Activated B cell treated with CpG ODN at 0.5 μM for 24 hours (primary cell): ENCODE measurements around the gene CDCA4. TPM values are rescaled to one million over a fixed set of nuclear protein-coding genes. Genes with fewer than 3 reads are reported as not detected.
"Not testable (repeated sequence)": the region's sequence is repeated elsewhere in the genome, so short reads cannot be mapped to it uniquely, and the experiment has no call there.

ENCODE experiments used
- ATAC-seq: fragments of 200-7000 bp; cut with Tn5 transposase; one replicate; pipeline ENCODE4 v1.10.0; 2021; ENCODE audit warnings: low read depth, mild to moderate bottlenecking, moderate library complexity
- CTCF ChIA-PET: fragments of 350-600 bp; sonication (Branson Sonifier 250); formaldehyde crosslinking; loops from one replicate; lab custom pipeline; 2021; ENCODE audit warnings: antibody characterized with exemption; lab: Charles Lee
- POLR2A ChIA-PET: fragments of 350-600 bp; sonication (Branson Sonifier 250); formaldehyde crosslinking; loops from one replicate; lab custom pipeline; 2021; ENCODE audit warnings: antibody characterized with exemption; lab: Charles Lee
- DNase-seq: peaks from one replicate; pipeline ENCODE4 v3.0.0; 2022
- H3K27ac Mint-ChIP-seq: one replicate; pipeline ENCODE4 v1.8.0; 2020; ENCODE audit warnings: mixed read lengths
- H3K27me3 Mint-ChIP-seq: one replicate; pipeline ENCODE4 v1.8.0; 2021; ENCODE audit warnings: mixed read lengths
- H3K36me3 Mint-ChIP-seq: one replicate; pipeline ENCODE4 v1.8.0; 2021; ENCODE audit warnings: low read depth, mixed read lengths
- H3K4me1 Mint-ChIP-seq: one replicate; pipeline ENCODE4 v1.8.0; 2021; ENCODE audit warnings: mixed read lengths
- H3K4me3 Mint-ChIP-seq: one replicate; pipeline ENCODE4 v1.8.0; 2020; ENCODE audit warnings: mild to moderate bottlenecking, mixed read lengths
- H3K9me3 Mint-ChIP-seq: one replicate; pipeline ENCODE4 v1.8.0; 2020; ENCODE audit warnings: mixed read lengths
- intact Hi-C: fragments of 100-400 bp; cut with micrococcal nuclease; formaldehyde crosslinking; loops from one replicate; pipeline ENCODE4 v1.15.1; 2024
- total RNA-seq: library from RNA; stranded (reverse); gene quantifications from 2 replicates; pipeline ENCODE4 v1.2.3, GENCODE V29; 2022
- TF ChIP-seq, protein P1 (sequence below): fragments of 200-600 bp; IDR thresholded peaks from one replicate; pipeline ENCODE4 v1.8.0; 2022; ENCODE audit warnings: antibody characterized with exemption, mild to moderate bottlenecking

CDCA4 gene
- total RNA-seq, 1 donor from 2014 or later, result 13.6 TPM

DNA sequence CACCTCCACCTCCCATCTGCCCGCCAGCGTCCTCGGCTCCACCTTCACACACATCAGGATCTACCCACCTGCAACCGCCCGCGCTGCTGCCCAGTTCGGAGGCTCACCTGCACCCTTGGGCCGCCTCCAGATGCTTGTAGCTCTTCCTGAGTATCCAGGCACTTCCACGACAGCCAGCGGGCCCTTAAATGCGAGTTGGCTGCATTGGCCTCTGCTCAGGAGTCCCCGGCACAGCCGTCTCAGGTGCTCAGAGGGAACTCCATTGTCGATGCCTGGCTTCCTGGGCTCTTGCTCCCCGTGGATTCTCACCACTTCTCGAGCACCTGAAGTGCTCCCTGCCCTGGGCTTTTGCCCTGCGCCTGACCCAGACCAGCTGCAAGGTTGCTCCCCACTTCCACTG is 21.9 kb upstream of the CDCA4 start:
- Mint-ChIP-seq H3K36me3 (peaks cover 2% of the 10 kb centered on the region), H3K27ac (no peak overlapping the region), H3K4me3 (no peak overlapping the region), H3K9me3 (no peaks in the 10 kb centered on the region), H3K27me3 (no peaks in the 10 kb centered on the region), H3K4me1 (peaks cover 11% of the 10 kb centered on the region)
- no peak for ATAC-seq
- TF ChIP-seq, protein P1, sequence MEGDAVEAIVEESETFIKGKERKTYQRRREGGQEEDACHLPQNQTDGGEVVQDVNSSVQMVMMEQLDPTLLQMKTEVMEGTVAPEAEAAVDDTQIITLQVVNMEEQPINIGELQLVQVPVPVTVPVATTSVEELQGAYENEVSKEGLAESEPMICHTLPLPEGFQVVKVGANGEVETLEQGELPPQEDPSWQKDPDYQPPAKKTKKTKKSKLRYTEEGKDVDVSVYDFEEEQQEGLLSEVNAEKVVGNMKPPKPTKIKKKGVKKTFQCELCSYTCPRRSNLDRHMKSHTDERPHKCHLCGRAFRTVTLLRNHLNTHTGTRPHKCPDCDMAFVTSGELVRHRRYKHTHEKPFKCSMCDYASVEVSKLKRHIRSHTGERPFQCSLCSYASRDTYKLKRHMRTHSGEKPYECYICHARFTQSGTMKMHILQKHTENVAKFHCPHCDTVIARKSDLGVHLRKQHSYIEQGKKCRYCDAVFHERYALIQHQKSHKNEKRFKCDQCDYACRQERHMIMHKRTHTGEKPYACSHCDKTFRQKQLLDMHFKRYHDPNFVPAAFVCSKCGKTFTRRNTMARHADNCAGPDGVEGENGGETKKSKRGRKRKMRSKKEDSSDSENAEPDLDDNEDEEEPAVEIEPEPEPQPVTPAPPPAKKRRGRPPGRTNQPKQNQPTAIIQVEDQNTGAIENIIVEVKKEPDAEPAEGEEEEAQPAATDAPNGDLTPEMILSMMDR, result no peak
- ChIA-PET CTCF (interaction anchor here (4.6 kb wide), 1 partner anchor 68 kb away, joined by 71 read pairs; no protein-coding TSS in a partner anchor), POLR2A (interaction anchor here (0.6 to 1.3 kb wide), 2 partner anchors 10 to 57 kb away, joined by 4 to 6 read pairs; partner anchors contain the start of gene CLBA1)
- DNase-seq, result no peak
- intact Hi-C loops, result no loop called here

DNA sequence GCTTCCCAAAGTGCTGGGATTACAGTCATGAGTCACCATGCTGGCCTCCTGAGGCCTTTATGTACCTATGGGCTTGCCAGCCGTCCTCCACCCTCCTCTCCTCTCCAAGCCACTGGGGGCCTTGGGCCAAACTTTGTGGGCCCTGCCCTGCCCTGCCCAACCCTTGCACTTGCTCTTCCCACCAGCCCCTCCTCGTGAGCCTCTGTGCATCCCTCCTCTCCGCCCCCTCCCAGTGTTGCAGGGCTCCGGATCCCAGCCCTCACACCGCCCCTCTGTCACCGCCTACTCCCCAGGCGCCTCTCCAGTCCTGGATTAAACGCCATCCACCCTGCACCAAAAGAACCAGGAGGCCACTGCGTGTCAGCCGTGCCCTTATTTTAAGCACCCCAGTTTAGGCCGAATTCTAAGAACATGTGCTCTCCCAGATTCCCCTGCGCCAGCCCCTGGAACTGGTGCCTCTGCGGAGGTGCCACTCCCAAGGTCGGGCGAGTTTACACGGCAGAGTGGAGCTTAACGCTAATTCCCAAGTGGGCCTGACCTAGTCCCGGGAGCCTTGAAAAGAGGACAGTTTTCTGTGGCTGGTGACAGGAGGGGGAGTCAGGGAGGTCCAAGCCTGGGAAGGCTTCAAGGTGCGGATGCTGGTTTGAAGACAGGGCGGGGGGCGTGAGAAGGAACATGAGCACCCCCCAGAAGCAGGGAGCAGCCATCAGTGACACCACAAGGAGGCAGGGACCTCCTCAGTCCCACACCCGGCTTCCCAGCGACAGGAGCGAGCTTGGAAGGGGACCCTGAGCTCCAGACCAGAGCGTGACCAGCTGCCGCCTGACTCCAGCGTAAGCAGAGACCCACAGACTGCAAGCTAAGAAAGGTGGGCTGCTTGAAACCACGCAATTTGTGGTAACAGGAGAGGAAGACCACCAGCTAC is 21.2 kb upstream of the CDCA4 start:
- no peaks in the 10 kb centered on the region for H3K27me3 Mint-ChIP-seq
- H3K4me3 Mint-ChIP-seq, result no peak overlapping the region
- H3K9me3 Mint-ChIP-seq, result no peaks in the 10 kb centered on the region
- peaks cover 9% of the 10 kb centered on the region for H3K4me1 Mint-ChIP-seq
- TF ChIP-seq, protein P1, result no peak
- ATAC-seq (no peak), DNase-seq (no peak)
- POLR2A ChIA-PET, result interaction anchor here (0.6 to 1.3 kb wide), 2 partner anchors 11 to 57 kb away, joined by 4 to 6 read pairs; partner anchors contain the start of gene CLBA1
- CTCF ChIA-PET, result interaction anchor here (0.7 to 4.6 kb wide), 3 partner anchors 21 to 68 kb away, joined by 3 to 71 read pairs (median 4); partner anchors contain the start of gene CDCA4
- intact Hi-C loops, result no loop called here
- H3K36me3 Mint-ChIP-seq, result peaks cover 1% of the 10 kb centered on the region
- no peak overlapping the region for H3K27ac Mint-ChIP-seq

DNA sequence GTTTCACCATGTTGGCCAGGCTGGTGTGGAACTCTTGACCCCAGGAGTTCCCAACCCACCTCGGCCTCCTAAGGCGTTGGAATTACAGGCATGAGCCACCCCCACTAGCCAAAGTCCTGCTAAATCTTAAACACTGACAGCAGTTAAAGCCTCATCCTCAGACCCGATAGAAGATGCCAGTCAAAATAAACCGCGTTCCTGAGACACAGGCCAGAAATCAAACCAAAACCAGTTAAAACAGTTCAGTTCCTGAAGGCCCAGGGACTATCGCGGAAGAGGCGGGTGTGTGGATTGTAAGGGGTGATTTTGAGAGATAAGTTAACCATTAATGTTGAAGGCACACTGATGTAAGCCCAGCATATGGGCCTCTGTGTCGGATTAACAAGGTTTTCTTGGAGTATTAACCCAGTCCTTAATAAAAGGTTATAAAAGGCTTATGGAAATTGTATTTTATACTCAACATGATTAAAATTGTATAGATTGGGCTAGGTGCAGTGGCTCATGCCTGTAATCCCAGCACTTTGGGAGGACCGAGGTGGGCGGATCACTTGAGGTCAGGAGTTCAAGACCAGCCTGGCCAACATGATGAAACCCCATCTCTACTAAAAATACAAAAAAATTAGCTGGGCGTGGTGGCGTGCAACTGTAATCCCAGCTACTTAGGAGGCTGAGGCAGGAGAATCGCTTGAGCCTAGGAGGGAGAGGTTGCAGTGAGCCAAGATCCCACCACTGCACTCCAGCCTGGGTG is 18.7 kb upstream of the CDCA4 start:
- CTCF ChIA-PET, result interaction anchor here (1.7 kb wide), 1 partner anchor 64 kb away, joined by 7 read pairs; no protein-coding TSS in a partner anchor
- no peak for ATAC-seq
- intact Hi-C loops, result no loop called here
- Mint-ChIP-seq H3K4me3 (no peak overlapping the region), H3K36me3 (no peaks in the 10 kb centered on the region), H3K4me1 (peaks cover 2% of the 10 kb centered on the region), H3K27ac (no peak overlapping the region), H3K27me3 (no peaks in the 10 kb centered on the region), H3K9me3 (no peaks in the 10 kb centered on the region)
- TF ChIP-seq, protein P1, result no peak
- POLR2A ChIA-PET, result no interaction called here
- DNase-seq, result no peak

DNA sequence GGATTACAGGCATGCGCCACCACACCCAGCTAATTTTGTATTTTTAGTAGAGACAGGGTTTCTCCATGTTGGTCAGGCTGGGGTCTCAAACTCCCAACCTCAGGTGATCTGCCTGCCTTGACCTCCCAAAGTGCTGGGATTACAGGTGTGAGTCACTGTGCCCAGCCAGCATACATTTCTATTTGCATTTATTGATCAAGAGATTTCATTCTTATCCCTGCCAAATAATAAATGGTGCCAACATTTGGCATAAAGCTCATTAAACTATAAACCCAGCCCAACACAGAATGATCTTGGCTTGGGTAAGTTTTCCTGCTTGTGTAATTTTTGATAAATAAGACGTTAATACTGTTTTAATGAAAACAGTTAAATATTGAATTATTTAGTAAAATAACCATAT is 14.7 kb upstream of the CDCA4 start:
- H3K27me3 Mint-ChIP-seq, intact Hi-C loops, H3K36me3 Mint-ChIP-seq, ATAC-seq, H3K27ac Mint-ChIP-seq, H3K4me3 Mint-ChIP-seq, DNase-seq, H3K9me3 Mint-ChIP-seq: not testable (repeated sequence)
- ChIA-PET POLR2A (interaction anchor here (0.7 to 0.8 kb wide), 2 partner anchors 10 to 51 kb away, joined by 3 read pairs; no protein-coding TSS in a partner anchor), CTCF (interaction anchor here (0.7 to 1.2 kb wide), 4 partner anchors 10 to 62 kb away, joined by 3 to 4 read pairs (median 4); no protein-coding TSS in a partner anchor)
- H3K4me1 Mint-ChIP-seq, result peaks cover 15% of the 10 kb centered on the region

DNA sequence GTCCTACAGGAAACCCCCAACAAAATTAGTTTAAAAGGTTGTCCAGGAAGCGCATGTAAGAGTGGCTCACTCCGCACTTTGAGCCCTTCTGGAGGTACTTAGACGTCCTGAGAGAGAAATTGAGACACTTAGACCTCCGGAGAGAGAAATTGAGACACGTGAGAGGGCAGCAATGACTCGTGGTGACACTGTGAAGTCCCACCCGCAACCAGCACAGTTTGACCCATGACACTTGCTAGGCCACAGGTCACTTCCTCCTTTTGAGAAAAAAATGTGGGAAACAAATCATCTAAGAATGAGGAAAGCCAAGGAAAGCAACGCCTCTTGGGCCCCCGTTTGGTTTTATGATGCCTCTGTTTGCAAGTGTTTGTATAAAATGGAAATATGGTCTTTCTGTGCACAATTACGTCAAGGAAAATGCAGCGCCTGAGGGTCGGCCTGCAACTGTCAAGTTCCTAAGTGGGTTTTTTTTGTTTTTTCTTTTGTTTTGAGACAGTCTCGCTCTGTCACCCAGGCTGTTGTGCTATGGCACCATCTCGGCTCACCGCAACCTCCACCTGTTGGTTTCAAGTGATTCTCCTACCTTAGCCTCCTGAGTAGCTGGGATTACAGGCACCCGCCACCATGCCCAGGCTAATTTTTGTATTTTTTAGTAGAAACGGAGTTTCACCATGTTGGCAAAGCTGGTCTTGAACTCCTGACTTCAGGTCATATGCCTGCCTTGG is 13.6 kb upstream of the CDCA4 start:
- TF ChIP-seq, protein P1, result no peak
- no peaks in the 10 kb centered on the region for H3K36me3 Mint-ChIP-seq
- intact Hi-C loops, result no loop called here
- no peaks in the 10 kb centered on the region for H3K9me3 Mint-ChIP-seq
- no peak overlapping the region for H3K27ac Mint-ChIP-seq
- POLR2A ChIA-PET, result interaction anchor here (0.6 kb wide), 1 partner anchor 22 kb away, joined by 3 read pairs; no protein-coding TSS in a partner anchor
- H3K4me3 Mint-ChIP-seq, result peak overlapping the region; percentile 35
- H3K27me3 Mint-ChIP-seq, result no peaks in the 10 kb centered on the region
- DNase-seq, result no peak
- CTCF ChIA-PET, result interaction anchor here (0.7 to 1.1 kb wide), 3 partner anchors 11 to 59 kb away, joined by 3 to 4 read pairs (median 3); no protein-coding TSS in a partner anchor
- peaks cover 15% of the 10 kb centered on the region for H3K4me1 Mint-ChIP-seq
- no peak for ATAC-seq

DNA sequence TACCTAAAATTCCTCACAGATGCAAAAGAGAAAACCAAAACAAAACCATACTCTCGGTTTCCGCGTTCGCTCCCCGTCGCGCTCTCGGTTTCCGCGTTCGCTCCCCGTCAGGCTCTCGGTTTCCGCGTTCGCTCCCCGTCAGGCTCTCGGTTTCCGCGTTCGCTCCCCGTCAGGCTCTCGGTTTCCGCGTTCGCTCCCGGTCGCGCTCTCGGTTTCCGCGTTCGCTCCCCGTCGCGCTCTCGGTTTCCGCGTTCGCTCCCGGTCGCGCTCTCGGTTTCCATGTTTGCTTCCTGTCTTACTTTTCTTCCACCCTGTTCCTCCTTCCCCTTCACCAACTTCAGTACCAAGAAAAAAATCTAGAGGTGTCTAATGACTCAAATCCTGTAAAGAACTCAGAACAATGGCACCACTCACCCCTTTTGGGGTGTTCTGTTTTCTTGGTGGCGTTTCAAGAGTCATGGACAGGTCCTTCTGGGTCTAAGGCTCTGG is 12.6 kb upstream of the CDCA4 start:
- DNase-seq, ATAC-seq, POLR2A ChIA-PET, H3K27me3 Mint-ChIP-seq, H3K9me3 Mint-ChIP-seq, intact Hi-C loops, H3K36me3 Mint-ChIP-seq: not testable (repeated sequence)
- Mint-ChIP-seq H3K27ac (peak overlapping the region; percentile 73), H3K4me3 (peak overlapping the region; percentile 84), H3K4me1 (peaks cover 15% of the 10 kb centered on the region)
- CTCF ChIA-PET, result interaction anchor here (0.8 kb wide), 1 partner anchor 13 kb away, joined by 3 read pairs; no protein-coding TSS in a partner anchor

DNA sequence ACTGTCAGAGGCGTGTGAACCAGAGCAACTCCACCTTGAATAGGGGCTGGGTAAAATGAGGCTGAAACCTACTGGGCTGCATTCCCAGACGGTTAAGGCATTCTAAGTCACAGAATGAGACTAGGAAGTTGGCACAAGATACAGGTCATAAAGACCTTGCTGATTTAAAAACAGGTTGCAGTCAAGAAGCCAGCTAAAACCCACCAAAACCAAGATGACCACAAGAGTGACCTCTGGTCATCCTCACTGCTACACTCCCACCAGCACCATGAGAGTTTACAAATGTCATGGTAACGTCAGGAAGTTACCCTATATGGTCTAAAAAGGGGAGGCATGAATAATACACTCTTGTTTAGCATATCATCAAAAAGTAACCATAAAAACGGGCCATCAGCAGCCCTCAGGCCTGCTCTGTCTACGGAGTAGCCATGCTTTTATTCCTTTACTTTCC is 11.6 kb upstream of the CDCA4 start:
- H3K36me3 Mint-ChIP-seq, ATAC-seq: not testable (repeated sequence)

More for the DNA sequence above, 11.6 kb upstream of the CDCA4 start:
- H3K4me3 Mint-ChIP-seq, result peak overlapping the region; percentile 84
- H3K9me3 Mint-ChIP-seq, H3K27me3 Mint-ChIP-seq, POLR2A ChIA-PET, H3K27ac Mint-ChIP-seq, intact Hi-C loops, DNase-seq: not testable (repeated sequence)
- CTCF ChIA-PET, result interaction anchor here (2.2 kb wide), 1 partner anchor 13 kb away, joined by 11 read pairs; no protein-coding TSS in a partner anchor
- H3K4me1 Mint-ChIP-seq, result peaks cover 15% of the 10 kb centered on the region
